ENCODE measurements around the gene AOC3. TPM values are rescaled to one million over a fixed set of nuclear protein-coding genes. Genes with fewer than 3 reads are reported as not detected.

The AOC3 gene
- polyA plus RNA-seq, 1 donor from 2014 or later: 0.35 TPM

- no peak for TF ChIP-seq CTCF (IDR thresholded peaks at IDR 0.05; ENCODE audit: poor library complexity, severe bottlenecking)
- no peak for TF ChIP-seq SMC3 (conservative IDR thresholded peaks at IDR 0.05; ENCODE audit: poor library complexity)
- TF ChIP-seq TAF1 (IDR thresholded peaks at IDR 0.05; ENCODE audit: low read depth): no peak
- H3K79me2 ChIP-seq (replicated peaks; ENCODE audit: insufficient read depth, low read length): no peaks in the 10 kb centered on the region
- no peaks in the 10 kb centered on the region for H3K27me3 ChIP-seq (ENCODE audit: insufficient read depth, low read depth, low read length)
- H3K9me3 ChIP-seq (ENCODE audit: low read length): no peaks in the 10 kb centered on the region
- no peak overlapping the region for H3K9ac ChIP-seq (ENCODE audit: low read length)
- no peaks in the 10 kb centered on the region for H3F3A ChIP-seq (ENCODE audit: insufficient read depth, low read length, poor library complexity, severe bottlenecking)
- H2AFZ ChIP-seq (ENCODE audit: low read depth, low read length): no peak overlapping the region
- no peaks in the 10 kb centered on the region for H3K9me2 ChIP-seq (ENCODE audit: insufficient read depth, low read length)
- H3K4me3 ChIP-seq (ENCODE audit: low read length): no peak overlapping the region
- H3K27ac ChIP-seq (ENCODE audit: low read length): no peak overlapping the region
- H4K20me1 ChIP-seq (ENCODE audit: insufficient read depth): no peaks in the 10 kb centered on the region
- H3K36me3 ChIP-seq (ENCODE audit: insufficient read depth, low read length): no peaks in the 10 kb centered on the region
- H3K4me2 ChIP-seq (ENCODE audit: low read length): no peak overlapping the region
Observed at GRCh38 chr17:42809250-42809649, 41.7 kb upstream of the AOC3 start.

- Histone ChIP-seq H3K79me2 (replicated peaks; ENCODE audit: insufficient read depth, low read length) (no peaks in the 10 kb centered on the region), H2AFZ (ENCODE audit: low read depth, low read length) (no peak overlapping the region), H3K9me3 (ENCODE audit: low read length) (no peaks in the 10 kb centered on the region), H4K20me1 (ENCODE audit: insufficient read depth) (no peaks in the 10 kb centered on the region), H3K27me3 (ENCODE audit: insufficient read depth, low read depth, low read length) (no peaks in the 10 kb centered on the region), H3K36me3 (ENCODE audit: insufficient read depth, low read length) (no peaks in the 10 kb centered on the region), H3K4me3 (ENCODE audit: low read length) (no peak overlapping the region), H3F3A (ENCODE audit: insufficient read depth, low read length, poor library complexity, severe bottlenecking) (no peaks in the 10 kb centered on the region), H3K9me2 (ENCODE audit: insufficient read depth, low read length) (no peaks in the 10 kb centered on the region), H3K4me2 (ENCODE audit: low read length) (no peak overlapping the region), H3K27ac (ENCODE audit: low read length) (no peak overlapping the region), H3K9ac (ENCODE audit: low read length) (no peak overlapping the region)
- TF ChIP-seq EP300 (conservative IDR thresholded peaks at IDR 0.05; ENCODE audit: poor library complexity, severe bottlenecking) (no peak), REST (IDR thresholded peaks at IDR 0.05; ENCODE audit: borderline replicate concordance) (no peak), SMC3 (conservative IDR thresholded peaks at IDR 0.05; ENCODE audit: poor library complexity) (no peak), RAD21 (conservative IDR thresholded peaks at IDR 0.05) (no peak), POLR2AphosphoS5 (IDR thresholded peaks at IDR 0.05) (no peak), TAF1 (IDR thresholded peaks at IDR 0.05; ENCODE audit: low read depth) (no peak), MXI1 (conservative IDR thresholded peaks at IDR 0.05; ENCODE audit: poor library complexity, severe bottlenecking) (no peak), CTCF (IDR thresholded peaks at IDR 0.05; ENCODE audit: poor library complexity, severe bottlenecking) (no peak), EZH2 (IDR thresholded peaks at IDR 0.05; ENCODE audit: borderline replicate concordance, insufficient read depth, low read length, poor library complexity, severe bottlenecking) (no peak)
Observed at GRCh38 chr17:42814633-42815399, 36.2 kb upstream of the AOC3 start.
